Muscle of back (tissue), 11 donors: ENCODE data around the gene LUC7L3. TPM values are rescaled to one million over a fixed set of nuclear protein-coding genes. Genes with fewer than 3 reads are reported as not detected.
"Not testable (repeated sequence)": the region's sequence is repeated elsewhere in the genome, so short reads cannot be mapped to it uniquely, and the experiment has no call there.

Source experiments
- DNase-seq, 3 donors: peaks; one replicate each; pipeline versions ENCODE4 v3.0.0 to v3.0.0-alpha.2; 2013
- polyA plus RNA-seq, 10 donors: library from polyadenylated mRNA; unstranded; fragments of 120-200 nt; gene quantifications; one replicate each; pipeline ENCODE4 v1.2.1, GENCODE V29; 2013; ENCODE audit not compliant: insufficient read length in 10 of 10

The LUC7L3 gene
- polyA plus RNA-seq, 10 donors = 189 to 453 (median 294) TPM

- no peak for DNase-seq
These were observed 60.4 kb downstream of the LUC7L3 start for GRCh38 chr17:50779747-50780353.

DNA sequence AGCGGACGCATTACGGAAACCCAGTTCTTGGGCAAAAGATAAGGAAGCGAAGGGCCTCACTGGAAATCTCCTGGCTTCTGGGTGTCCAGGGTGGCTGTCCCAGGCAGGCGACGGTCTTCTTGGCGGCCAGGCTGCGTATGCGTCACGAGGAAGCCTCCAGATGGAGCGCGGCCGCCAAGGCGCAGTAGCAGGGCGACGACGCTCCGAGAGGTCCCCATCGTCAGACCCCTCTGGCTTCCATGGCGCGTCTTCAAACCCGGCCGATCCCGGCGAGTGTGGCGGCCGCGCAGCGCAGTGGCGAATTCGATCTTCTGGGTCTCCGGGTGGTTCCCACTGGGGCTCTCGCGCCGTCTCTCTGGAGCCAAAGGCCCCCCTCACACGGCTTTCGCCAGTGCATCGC lies 61.8 kb downstream of the LUC7L3 start:
- DNase-seq = peak in 1 of 3 donors; percentile 34

- DNase-seq = peak; percentile 78 to 90 (median 85)
These were observed 63.8 kb downstream of the LUC7L3 start for GRCh38 chr17:50783193-50783660.

- DNase-seq = no peak
These were observed 64.5 kb downstream of the LUC7L3 start for GRCh38 chr17:50783905-50784304.

- DNase-seq = no peak
These were observed 65.7 kb downstream of the LUC7L3 start for GRCh38 chr17:50785126-50785525.

- peak in 2 of 3 donors; percentile 53 to 78 for DNase-seq
These were observed 66.7 kb downstream of the LUC7L3 start for GRCh38 chr17:50785946-50786570.

- DNase-seq = no peak
These were observed 67.7 kb downstream of the LUC7L3 start for GRCh38 chr17:50787106-50787505.

- DNase-seq = peak in 1 of 3 donors; percentile 32
These were observed 71.2 kb downstream of the LUC7L3 start for GRCh38 chr17:50790618-50791017.

DNA sequence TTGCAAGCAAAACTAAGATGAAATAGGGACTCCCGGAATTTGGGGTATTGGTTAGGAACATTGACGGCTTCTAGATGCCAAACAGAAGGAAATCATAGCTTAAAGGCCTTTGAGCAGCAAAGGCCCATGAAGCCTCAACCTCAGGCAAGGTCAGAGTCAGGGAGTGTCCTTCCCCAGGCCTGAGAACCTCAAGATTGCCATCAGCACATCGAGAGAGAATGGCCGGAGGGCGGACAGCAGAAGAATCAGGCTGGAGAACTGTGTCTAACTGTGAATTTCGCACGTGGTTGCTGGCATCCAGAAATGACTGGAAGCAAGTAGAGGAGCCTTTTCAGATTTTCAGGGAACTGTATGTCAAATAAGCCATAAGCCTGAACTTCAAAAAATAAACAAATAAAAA lies 72.7 kb downstream of the LUC7L3 start:
- DNase-seq = no peak

DNA sequence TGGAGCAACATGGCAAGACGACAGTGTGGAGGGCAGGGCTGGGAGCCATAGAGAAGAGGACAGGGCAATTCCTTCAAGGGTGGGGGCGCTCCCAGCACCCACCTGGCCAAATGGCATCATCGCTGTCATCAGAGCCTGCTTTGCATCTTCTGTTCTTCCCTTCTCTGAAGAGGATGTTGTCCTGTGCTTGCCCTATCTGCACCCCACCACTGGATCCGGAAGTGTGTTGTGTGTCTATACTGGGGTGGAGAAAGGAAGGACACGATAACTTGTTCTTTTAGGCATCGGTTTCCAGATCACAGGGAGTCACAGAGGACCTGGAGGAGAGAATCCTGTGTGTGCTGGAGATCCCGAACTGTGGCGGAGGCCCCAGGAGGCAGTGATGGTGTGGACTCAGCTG lies 73.6 kb downstream of the LUC7L3 start:
- no peak for DNase-seq

DNA sequence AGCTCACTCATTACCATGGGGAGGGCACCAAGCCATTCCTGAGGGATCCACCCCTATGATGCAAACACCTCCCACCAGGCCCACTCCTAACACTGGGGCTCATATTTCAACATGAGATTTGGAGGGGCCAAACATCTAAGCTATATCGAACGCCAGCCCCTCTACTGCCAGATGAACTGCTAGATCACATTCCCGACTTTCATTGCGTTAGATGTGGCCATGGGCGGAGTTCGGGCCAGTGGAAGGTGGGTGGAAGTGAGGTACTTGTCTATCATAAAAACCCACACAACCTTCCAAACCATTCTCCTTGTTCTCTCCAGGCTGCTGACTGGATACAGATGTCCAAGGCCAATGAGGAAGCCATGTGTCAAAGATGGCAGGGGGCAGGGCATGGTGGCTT lies 75.0 kb downstream of the LUC7L3 start:
- no peak for DNase-seq

GRCh38 chr17:50797135-50797810 lies 77.9 kb downstream of the LUC7L3 start:
- peak in 1 of 3 donors; percentile 46 for DNase-seq

DNA sequence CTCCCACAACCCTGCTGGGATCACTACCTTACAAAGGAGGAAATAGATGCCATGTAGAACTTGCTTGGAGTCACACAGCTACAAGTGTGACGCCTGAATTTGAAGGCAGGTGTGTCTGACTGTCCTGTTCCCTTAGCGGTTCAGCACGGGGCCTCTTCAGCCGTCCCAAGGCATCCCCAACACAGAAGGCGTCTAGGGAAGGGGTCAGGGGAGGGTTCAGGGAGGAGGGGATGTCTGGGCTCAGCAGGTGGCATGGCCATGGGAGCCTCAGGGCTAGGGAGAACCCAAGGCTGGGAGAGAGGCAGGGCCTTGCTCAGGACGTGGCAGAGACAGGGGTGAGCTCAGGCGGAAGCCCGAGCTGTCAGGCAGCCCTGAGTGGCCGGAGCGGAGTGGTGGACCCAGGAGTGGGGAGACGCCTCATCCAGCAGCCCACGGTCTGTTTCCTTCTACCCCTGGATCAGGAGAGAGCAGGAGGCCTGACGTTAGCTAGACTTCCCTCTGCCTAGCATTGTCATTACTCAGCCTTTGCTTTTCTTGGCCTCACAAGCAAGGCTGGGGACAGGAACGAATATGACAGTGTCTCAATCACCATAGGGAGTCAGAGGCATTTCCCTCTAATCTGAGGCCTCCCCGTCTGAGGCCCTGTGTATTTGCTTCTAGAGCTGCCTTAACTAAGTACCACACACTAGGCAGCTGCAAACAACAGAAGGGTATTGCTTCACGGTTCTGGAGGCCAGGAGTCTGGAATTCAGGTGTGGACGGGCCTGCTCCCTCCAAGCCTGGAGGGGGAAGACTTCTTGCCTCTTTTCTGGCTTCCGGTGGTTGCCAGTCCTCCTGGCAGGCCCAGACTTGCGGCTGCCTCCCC lies 79.3 kb downstream of the LUC7L3 start:
- peak in 1 of 3 donors; percentile 21 for DNase-seq

DNA sequence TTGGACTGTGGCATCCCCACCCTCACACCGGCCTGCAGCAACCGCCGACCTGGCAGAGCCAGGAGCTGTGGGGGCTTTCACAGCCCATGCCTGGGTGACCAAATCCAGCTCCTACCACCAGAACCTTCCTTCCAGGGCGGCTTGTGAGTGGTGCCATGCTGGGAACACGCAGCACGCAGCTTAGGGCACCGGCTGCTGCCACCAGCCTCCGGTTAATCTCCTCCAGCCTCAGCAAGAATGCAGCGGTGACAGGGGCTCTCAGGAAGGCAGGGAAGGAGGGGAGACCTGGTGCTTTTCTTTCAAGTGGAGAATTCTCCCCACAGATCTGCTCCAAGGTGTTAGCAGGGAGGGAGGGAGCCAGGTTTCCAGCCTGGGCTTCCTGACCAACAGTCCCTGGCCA lies 80.2 kb downstream of the LUC7L3 start:
- no peak for DNase-seq

DNA sequence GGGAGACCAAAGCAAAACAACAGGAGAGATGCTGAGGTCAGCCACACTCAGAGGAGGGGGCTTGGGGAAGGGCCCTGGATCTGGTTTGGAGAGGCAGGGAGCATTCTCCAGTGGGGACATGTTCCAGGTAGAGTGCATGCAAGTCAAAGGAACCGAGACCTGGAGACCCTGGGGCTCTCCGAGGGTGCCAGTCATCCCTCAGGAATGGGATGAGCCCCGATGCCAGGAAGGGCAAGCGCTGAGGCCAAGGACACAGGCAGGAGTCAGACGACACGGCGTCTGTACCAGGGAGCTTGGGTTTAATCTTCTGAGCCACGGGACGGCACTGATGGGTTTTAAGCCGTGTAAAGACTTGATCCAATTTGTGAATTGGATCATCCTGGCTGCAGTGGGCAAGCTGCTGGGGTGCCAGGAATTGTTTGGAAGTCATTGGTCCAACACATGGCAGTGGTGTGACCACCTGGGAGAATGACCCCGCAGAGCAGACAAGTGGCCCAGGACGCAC lies 80.8 kb downstream of the LUC7L3 start:
- DNase-seq = no peak

- no peak for DNase-seq
These were observed 83.5 kb downstream of the LUC7L3 start for GRCh38 chr17:50802609-50803571.

DNA sequence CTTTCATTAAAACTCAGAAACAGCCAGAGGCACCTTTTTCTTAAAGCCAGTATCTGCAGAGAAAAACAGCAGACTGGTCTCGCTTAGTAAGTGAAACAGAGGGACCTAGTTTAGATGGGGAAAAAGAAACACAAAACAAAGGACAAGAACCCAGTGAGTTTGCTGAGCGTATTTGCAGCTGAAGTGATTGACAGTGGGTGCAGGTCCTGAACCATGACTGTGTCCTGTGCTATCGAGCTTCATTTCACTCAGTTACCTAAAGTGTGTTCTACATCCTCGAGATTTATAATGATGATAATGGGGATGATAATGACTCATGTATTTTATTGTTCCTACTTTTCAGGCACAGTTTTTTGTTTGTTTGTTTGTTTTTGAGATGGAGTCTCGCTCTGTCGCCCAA lies 84.3 kb downstream of the LUC7L3 start:
- DNase-seq = no peak

GRCh38 chr17:50804749-50805475 lies 85.5 kb downstream of the LUC7L3 start:
- not testable (repeated sequence) for DNase-seq

DNA sequence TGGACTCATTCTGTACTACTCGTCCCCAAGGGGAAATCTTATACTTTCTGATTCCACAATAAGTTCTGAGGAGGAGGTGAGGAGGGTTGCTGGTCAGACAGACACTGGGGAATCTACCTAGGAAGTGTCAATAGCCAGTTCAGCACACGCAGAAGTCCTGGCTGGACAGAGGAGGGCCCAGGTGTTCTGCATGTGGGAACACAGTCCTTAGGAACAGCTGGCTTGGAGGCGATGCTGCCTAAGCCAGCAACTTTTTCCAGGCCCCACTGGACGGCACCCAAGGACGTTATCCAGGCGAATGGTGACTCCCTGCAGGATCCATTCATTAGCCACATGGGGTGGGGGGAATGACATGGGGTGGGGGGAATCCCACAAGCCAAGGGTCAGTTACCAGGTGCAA lies 86.1 kb downstream of the LUC7L3 start:
- no peak for DNase-seq
